GM23338 (cell line): ENCODE measurements around the gene ZNF283. TPM values are rescaled to one million over a fixed set of nuclear protein-coding genes. Genes with fewer than 3 reads are reported as not detected.

ENCODE experiments used
- ATAC-seq: fragments of 200-7000 bp; cut with Tn5 transposase; 3 replicates; pipeline ENCODE4 v1.9.1; 2020
- DNase-seq: peaks from one replicate; pipeline ENCODE4 v3.0.0-alpha.2; 2015; ENCODE audit warnings: low spot score
- H2AFZ ChIP-seq: fragments of 200-600 bp; sonication (generic); 2 replicates; pipeline ENCODE4 v1.8.0; 2016; ENCODE audit warnings: antibody characterized with exemption, mild to moderate bottlenecking, moderate library complexity
- H3F3A ChIP-seq: fragments of 200-600 bp; sonication (generic); replicated peaks from 2 replicates; pipeline ENCODE4 v1.8.0; 2017; ENCODE audit warnings: antibody characterized with exemption, mixed run types, low read depth
- H3K27ac ChIP-seq: fragments of 200-600 bp; sonication (generic); 2 replicates; pipeline ENCODE4 v1.6.1; 2016; ENCODE audit warnings: low read depth
- H3K27me3 ChIP-seq: fragments of 200-600 bp; sonication (generic); 2 replicates; pipeline ENCODE4 v1.8.0; 2016; ENCODE audit warnings: mild to moderate bottlenecking, mixed run types, moderate library complexity; ENCODE audit not compliant: insufficient read depth
- H3K36me3 ChIP-seq: fragments of 200-600 bp; sonication (generic); 2 replicates; pipeline ENCODE4 v1.8.0; 2016; ENCODE audit warnings: mild to moderate bottlenecking; ENCODE audit not compliant: insufficient read depth
- H3K4me1 ChIP-seq: fragments of 200-600 bp; sonication (generic); 2 replicates; pipeline ENCODE4 v1.8.0; 2016; ENCODE audit warnings: mild to moderate bottlenecking, moderate library complexity; ENCODE audit not compliant: insufficient read depth
- H3K4me2 ChIP-seq: fragments of 200-600 bp; sonication (generic); 2 replicates; pipeline ENCODE4 v1.7.1; 2017; ENCODE audit warnings: mixed run types
- H3K4me3 ChIP-seq: fragments of 200-600 bp; sonication (generic); 2 replicates; pipeline ENCODE4 v1.6.1; 2016; ENCODE audit warnings: mixed run types
- H3K79me2 ChIP-seq: fragments of 200-600 bp; sonication (generic); replicated peaks from 2 replicates; pipeline ENCODE4 v1.8.0; 2017; ENCODE audit warnings: mild to moderate bottlenecking; ENCODE audit not compliant: insufficient read depth
- H3K9me2 ChIP-seq: fragments of 200-600 bp; sonication (generic); 2 replicates; pipeline ENCODE4 v1.8.0; 2017; ENCODE audit not compliant: insufficient read depth
- H4K20me1 ChIP-seq: fragments of 200-600 bp; sonication (generic); replicated peaks from 2 replicates; pipeline ENCODE4 v1.8.0; 2017; ENCODE audit warnings: mild to moderate bottlenecking; ENCODE audit not compliant: insufficient read depth
- H3K27ac Mint-ChIP-seq: 2 replicates; pipeline ENCODE4 v1.8.0; 2020; ENCODE audit warnings: inconsistent platforms, mild to moderate bottlenecking, moderate library complexity, mixed read lengths
- H3K27me3 Mint-ChIP-seq: 3 replicates; pipeline ENCODE4 v1.8.0; 2022; ENCODE audit warnings: low read depth, mild to moderate bottlenecking, moderate library complexity, mixed read lengths, inconsistent platforms; ENCODE audit not compliant: insufficient read depth, poor library complexity
- H3K36me3 Mint-ChIP-seq: 3 replicates; pipeline ENCODE4 v1.8.0; 2021; ENCODE audit warnings: low read depth, mild to moderate bottlenecking, inconsistent platforms, moderate library complexity, mixed read lengths
- H3K4me1 Mint-ChIP-seq: 3 replicates; pipeline ENCODE4 v1.8.0; 2020; ENCODE audit warnings: mild to moderate bottlenecking, inconsistent platforms, mixed read lengths
- H3K4me3 Mint-ChIP-seq: 3 replicates; pipeline ENCODE4 v1.8.0; 2021; ENCODE audit warnings: moderate library complexity, mild to moderate bottlenecking, inconsistent platforms, mixed read lengths
- H3K9me3 Mint-ChIP-seq: 3 replicates; pipeline ENCODE4 v1.8.0; 2020; ENCODE audit warnings: moderate library complexity, mild to moderate bottlenecking, inconsistent platforms, mixed read lengths
- CREB1 ChIP-seq: fragments of 250-450 bp; sonication (Bioruptor Pico); IDR thresholded peaks from 2 replicates; pipeline ENCODE4 v1.5.0; 2020; ENCODE audit warnings: low read depth, mild to moderate bottlenecking, moderate library complexity
- JUNB ChIP-seq: IDR thresholded peaks from one replicate; pipeline ENCODE4 v1.6.1; 2016; ENCODE audit warnings: antibody characterized with exemption; ENCODE audit not compliant: unreplicated experiment
- ZNF331 ChIP-seq: fragments of 250-450 bp; sonication (Bioruptor Pico); IDR thresholded peaks from 2 replicates; pipeline ENCODE4 v1.5.0; 2020; ENCODE audit warnings: low read depth, mild to moderate bottlenecking, moderate library complexity
- polyA plus RNA-seq: library from polyadenylated mRNA; unstranded; fragments of >200 nt; fragmentation: Nextera tagmentation; extraction: Ambion mirVana; gene quantifications from 2 replicates; pipeline ENCODE4 v1.2.1, GENCODE V29; 2016
- total RNA-seq: library from RNA; depleted of rRNA; stranded (reverse); fragments of >200 nt; shearing (Covaris generic); gene quantifications from 2 replicates; pipeline ENCODE4 v1.2.3, GENCODE V29; 2014

ZNF283 gene
- total and polyA plus RNA-seq, 2 experiments from 2014 or later = 3.1 to 12.0 TPM

DNA sequence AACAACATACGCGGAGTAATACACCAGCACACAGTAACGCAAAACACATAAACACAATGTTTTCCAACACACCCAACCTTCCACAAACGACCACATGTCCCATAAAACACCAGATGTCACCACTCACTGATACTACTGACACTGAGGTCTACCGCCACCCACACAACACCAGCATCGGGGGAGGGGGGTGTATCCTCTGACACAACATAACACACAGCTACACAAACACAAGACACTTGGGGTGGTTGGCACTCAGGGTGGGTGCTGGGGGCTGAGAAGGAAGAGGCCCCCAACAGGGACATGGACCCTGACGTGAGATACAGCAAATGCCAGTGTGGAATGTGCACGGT lies 44.8 kb upstream of the ZNF283 start:
- H3K9me3 Mint-ChIP-seq = no peaks in the 10 kb centered on the region; the same call in 2 of the 3 replicates
- no peaks in the 10 kb centered on the region for H3F3A ChIP-seq
- no peak overlapping the region for H3K4me3 Mint-ChIP-seq
- H3K27me3 Mint-ChIP-seq = peaks cover 16% of the 10 kb centered on the region
- DNase-seq = no peak
- no peak for TF ChIP-seq JUNB
- no peaks in the 10 kb centered on the region for H3K27me3 ChIP-seq
- peaks cover 20% of the 10 kb centered on the region for H3K4me1 ChIP-seq
- no peaks in the 10 kb centered on the region for H3K36me3 Mint-ChIP-seq
- no peaks in the 10 kb centered on the region for H3K36me3 ChIP-seq
- no peak overlapping the region for H3K4me3 ChIP-seq
- H3K27ac Mint-ChIP-seq = no peak overlapping the region
- H3K4me2 ChIP-seq = no peak overlapping the region
- no peak overlapping the region for H2AFZ ChIP-seq
- ATAC-seq = no peak
- H3K9me2 ChIP-seq = no peaks in the 10 kb centered on the region
- H4K20me1 ChIP-seq = no peaks in the 10 kb centered on the region
- H3K27ac ChIP-seq = no peak overlapping the region
- peaks cover 32% of the 10 kb centered on the region for H3K4me1 Mint-ChIP-seq
- no peaks in the 10 kb centered on the region for H3K79me2 ChIP-seq

DNA sequence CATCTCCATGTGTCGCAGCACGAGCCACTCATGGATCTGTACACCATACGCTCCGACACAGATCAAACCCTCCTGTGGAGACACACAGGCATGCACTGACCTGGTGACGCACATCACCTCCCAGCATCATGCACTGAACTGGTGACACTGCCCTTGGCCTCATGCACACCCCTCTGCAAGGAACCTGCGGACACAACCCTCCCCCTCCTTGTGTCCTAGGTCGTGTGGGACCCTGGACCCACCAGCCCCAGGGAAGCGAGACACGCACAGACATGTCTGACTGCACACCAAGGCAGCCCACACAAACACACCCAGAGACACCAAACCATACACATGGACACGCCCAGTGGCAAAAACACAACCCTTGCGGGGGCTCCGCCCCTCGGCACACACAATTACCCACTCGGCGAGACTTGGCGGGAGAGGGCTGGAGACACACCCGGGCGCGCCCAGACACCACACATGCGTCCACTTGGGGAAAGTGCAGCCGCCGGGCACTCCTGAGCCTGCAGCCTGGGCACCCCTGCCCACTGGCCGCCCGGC lies 44.4 kb upstream of the ZNF283 start:
- Histone ChIP-seq H3K27ac (no peak overlapping the region), H2AFZ (0 out of 2 replicates have a peak overlapping the region, but pooled peaks have one; percentile 32), H3K36me3 (no peaks in the 10 kb centered on the region), H3K4me2 (no peak overlapping the region), H3F3A (no peaks in the 10 kb centered on the region), H3K9me2 (no peaks in the 10 kb centered on the region), H3K27me3 (0 out of 2 replicates have a peak, but pooled peaks cover 3% of the 10 kb centered on the region), H3K79me2 (no peaks in the 10 kb centered on the region), H4K20me1 (no peaks in the 10 kb centered on the region), H3K4me1 (peaks cover 16% of the 10 kb centered on the region), H3K4me3 (no peak overlapping the region)
- DNase-seq = no peak
- no peak for ATAC-seq
- no peaks in the 10 kb centered on the region for H3K36me3 Mint-ChIP-seq
- H3K4me3 Mint-ChIP-seq = no peak overlapping the region
- no peak for TF ChIP-seq CREB1
- peaks cover 30% of the 10 kb centered on the region for H3K4me1 Mint-ChIP-seq
- no peak overlapping the region for H3K27ac Mint-ChIP-seq
- H3K27me3 Mint-ChIP-seq = peaks cover 16% of the 10 kb centered on the region
- no peaks in the 10 kb centered on the region; the same call in 2 of the 3 replicates for H3K9me3 Mint-ChIP-seq

- H3K9me2 ChIP-seq = no peaks in the 10 kb centered on the region
- H4K20me1 ChIP-seq = 0 out of 2 replicates have a peak, but pooled peaks cover 1% of the 10 kb centered on the region
- ATAC-seq = no peak
- no peaks in the 10 kb centered on the region for H3K36me3 ChIP-seq
- TF ChIP-seq ZNF331 (CRISPR knock-in tag) (no peak), JUNB (no peak)
- Mint-ChIP-seq H3K36me3 (no peaks in the 10 kb centered on the region), H3K4me3 (no peak overlapping the region), H3K27ac (no peak overlapping the region), H3K4me1 (peaks cover 22% of the 10 kb centered on the region), H3K9me3 (no peaks in the 10 kb centered on the region; the same call in 2 of the 3 replicates), H3K27me3 (peaks cover 12% of the 10 kb centered on the region)
- H3K27ac ChIP-seq = no peak overlapping the region
- no peaks in the 10 kb centered on the region for H3K79me2 ChIP-seq
- H3K4me2 ChIP-seq = no peak overlapping the region
- H3K4me1 ChIP-seq = peaks cover 7% of the 10 kb centered on the region; the same call in 1 of the 2 replicates
- H3F3A ChIP-seq = no peaks in the 10 kb centered on the region
- no peak overlapping the region for H3K4me3 ChIP-seq
- H2AFZ ChIP-seq = peak overlapping the region; percentile 38; the same call in 1 of the 2 replicates
- 0 out of 2 replicates have a peak, but pooled peaks cover 3% of the 10 kb centered on the region for H3K27me3 ChIP-seq
- DNase-seq = no peak
These were observed 43.5 kb upstream of the ZNF283 start for GRCh38 chr19:43783636-43784035.
